Stimulated activated CD4-positive, alpha-beta T cell treated with anti-CD3 and anti-CD28 coated beads, Interleukin-15, amount 100 ng/mL, for 1 hour (primary cell): ENCODE results near the gene BIVM.
A peak's percentile ranks its signal among the peaks of the same experiment; 100 is the strongest.

Experiments
- DNase-seq, 2 donors: peaks; one replicate each; pipeline ENCODE4 v3.0.0-alpha.2; 2020; ENCODE audit warnings: low read depth in 1 of 2, low spot score in 1 of 2

BIVM gene

DNA sequence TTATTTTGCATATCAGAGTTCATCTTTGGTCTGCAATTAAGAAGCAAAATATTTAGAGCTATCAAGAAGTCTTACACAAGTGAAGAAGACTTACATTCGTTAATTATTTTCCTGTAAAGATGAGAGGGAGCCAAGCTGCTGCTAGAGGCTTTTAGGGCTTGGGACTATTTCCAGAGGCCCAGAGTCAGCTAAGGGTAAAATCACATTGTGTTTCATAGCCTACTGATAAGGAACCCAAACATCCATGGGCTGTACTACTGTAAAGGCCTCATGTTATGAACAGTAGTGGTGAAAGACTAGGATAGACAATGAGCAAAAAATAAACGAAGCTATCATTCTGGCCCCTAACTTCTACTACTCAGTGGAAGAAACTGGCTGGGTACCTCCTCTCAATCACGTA lies 14.4 kb upstream of the BIVM start:
- no peak for DNase-seq

DNA sequence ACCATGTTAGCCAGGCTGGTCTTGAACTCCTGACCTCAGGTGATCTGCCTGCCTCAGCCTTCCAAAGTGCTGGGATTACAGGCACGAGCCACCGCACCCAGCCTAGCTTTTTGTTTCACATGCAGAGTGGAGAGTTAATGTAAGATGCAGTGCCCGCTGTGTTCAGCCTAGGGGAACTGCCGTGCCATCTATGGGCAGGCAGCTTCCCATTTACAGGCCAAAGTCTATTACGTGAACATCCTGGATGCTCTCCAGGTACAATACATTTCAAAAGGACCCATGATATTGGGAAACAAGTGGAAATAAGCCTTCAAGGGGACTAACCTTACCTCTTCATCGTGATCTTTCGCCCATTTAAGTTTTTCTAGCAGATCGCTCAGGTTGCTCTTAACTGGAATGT lies 10.2 kb upstream of the BIVM start:
- DNase-seq, result no peak

DNA sequence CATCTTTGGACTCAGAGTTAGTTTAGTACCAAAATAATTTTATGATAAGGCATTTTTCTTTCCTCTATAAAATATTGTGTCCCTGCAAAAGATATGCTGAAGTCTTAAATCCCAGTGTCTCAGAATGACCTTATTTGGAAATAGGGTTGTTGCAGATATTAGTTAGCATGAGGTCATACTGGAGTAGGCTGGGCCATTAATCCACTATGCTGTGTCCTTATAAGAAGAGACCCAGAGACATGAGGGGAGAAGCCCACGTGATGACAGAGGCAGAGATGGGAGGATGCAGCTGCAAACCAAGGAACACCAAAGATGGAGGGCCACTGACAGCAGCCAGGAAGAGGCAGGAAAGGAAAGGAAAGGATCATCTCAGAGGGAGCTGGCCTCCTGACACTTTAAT lies 6.5 kb upstream of the BIVM start:
- no peak for DNase-seq

DNA sequence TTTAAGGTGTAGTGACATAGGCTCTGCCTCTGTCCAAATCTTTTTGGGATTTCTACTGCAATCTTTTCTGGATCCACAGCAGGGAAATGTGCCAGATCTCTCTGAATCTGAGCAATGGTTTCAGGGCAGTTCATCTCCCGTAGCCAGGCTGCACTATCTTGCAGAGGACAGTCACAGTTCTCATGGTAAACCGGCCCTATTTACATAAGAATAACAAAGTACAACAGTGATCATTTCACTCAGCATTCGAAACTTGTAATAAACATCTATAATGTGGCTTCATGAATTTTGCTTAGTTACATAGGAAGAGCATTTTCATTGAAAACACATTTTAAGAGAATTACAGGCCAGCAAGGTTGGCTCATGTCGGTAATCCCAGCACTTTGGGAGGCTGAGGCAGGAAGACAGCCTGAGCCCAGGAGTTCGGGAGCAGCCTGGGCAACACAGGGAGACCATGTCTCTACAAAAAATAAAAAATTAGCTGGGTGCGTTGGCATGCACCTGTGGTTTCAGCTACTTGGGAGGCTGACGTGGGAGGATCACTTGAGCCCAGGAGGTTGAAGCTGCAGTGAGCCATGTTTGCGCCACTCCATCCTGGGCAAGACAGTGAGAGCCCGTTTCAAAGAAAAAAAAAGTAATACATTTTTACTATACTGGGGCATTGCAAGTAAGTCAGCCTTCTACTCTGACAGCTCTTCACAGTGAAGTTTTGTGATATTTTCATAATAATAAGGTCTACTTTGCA lies 5.1 kb upstream of the BIVM start:
- DNase-seq, result no peak

DNA sequence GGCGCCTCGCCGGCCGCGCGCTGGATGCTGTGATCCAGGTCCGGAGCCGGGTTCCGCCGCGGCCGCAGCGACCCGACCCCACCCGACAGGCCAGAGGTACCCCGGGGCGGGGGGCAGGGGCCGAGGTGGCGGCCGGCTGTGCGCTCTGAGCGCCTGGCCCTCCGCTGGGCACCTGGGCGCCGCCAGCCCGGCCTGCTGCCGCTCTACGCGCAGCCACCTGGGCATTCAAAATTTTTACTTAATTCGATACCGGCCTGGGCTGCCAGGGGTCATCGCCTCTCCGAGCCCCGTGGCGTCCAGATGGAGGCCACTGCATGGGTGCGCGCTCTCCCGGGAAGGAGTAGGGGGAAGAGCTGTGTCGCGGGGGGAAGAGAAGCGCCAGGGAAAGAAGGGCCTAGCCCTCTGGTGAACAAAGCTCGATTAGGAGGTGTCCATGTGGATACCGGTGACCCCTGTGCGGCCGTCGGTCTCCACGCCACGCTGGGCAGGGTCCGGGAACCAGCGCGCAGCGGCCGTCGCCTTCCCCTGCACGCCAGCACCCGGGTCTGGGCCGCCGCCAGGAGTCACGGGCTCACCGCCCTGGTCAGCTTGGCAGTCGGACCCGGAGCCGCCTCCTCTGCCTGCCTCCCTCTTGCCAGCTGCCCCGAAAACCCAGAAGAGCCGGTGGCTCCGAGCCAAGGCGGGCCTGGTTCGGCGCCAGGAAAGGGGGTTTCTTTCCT lies 666 bp downstream of the BIVM start:
- no peak for DNase-seq

DNA sequence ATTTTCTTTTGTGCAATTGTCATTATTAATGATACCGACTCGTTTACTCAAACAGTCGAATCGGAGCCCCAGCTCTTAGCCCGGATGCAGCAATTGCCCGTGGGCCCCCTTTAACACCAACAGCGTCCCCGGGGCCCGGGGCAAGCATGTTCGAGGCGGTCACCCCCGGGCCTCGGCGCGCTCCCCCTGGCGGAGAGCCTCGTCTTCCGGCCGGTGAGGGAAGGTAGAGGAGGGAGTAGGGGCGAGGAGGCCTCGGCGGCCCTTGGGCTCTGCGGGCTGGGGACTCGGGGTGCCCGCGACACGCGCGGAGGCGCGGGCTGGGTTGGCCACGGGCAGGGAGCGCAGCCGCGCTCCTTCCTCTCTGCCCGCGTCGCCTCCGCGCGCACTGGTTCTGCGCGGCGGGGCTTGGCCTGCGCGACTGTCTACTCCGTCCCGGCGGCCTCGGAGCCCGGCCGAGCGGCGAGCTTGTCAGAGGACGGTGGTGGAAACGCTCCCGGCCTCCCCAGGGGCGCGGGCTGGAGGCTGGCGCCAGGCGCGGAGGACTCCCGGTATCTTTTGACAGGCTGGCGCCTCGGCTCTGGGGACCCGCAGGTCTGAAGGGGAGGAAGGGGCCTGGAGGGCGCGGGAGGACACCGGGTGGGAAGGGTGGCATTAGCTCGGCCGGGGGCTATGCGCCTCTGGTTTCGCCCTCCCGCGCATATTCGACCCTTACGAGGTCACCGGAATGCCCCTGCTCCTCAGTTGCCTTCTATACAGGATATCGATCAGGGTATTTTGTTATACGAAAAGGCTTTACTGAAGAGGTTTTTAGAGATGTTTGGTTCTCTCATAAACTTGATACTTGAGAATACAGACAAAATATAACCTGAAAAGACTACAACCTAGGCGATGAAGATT lies 1.5 kb downstream of the BIVM start:
- peak; percentile 67 to 78 for DNase-seq

DNA sequence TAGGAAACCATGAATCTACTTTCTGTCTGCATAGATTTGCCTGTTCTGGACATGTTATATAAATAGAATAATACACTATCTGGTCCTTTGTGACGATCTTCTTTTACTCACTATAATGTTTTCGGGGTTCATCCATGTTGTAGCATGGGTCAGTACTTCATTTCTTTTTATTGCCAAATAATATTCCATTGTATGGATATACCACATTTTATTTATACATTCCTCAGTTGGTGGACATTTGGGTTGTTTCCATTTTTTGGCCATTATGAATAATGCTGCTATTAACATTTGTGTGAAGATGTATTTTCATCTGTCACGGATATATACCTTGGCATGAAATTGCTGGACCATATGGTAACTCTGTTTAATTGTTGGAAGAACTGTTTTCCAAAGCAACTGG lies 6.8 kb downstream of the BIVM start:
- no peak for DNase-seq

DNA sequence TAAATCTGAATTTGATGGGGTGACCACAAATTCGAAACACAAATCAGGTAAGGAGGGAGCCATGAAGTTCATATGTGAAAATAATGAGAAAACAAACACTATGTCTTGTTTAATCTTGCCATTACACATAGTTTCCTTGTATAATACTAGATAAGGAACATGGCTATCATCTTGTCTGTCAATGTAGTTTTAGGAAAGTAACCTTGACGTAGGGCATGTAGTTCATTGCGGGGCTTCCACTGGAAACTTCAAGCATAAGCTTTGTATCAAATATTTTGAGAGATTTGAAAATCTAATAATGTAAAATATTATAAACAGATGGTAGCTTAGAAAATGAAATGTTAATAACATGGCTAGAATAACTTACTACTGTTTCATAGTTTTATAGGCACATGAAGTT lies 8.8 kb downstream of the BIVM start:
- no peak for DNase-seq

DNA sequence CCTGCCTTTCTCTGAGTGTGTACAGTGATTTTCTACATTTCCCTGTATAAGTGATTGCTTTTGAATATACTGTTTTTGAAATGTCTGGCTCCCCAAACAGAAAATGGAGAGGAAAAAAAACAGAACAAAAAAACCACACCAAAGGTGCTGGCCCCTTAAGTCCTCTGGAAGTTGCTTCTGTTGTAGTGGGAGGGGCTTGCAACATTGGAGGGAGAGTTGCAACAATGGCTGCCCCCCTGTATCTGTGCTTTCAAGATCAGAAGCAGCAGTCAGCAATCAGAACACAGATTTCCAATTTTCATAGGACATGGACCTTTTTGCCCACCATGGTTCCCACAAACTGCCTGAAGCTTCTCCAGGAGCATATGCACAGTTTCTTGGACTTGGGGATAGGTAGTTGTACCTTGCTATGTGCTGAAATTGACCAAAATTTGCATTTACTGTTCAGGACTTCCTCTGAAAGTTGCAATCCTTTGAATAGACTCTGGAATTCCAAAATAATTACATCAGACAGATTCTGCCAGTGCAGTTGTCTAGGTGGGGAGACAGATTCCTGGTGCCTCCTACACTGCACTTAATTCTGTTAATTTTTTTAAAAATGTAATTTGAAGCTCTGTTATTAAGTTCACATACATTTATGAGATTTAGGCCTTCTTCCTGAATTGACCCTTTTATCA lies 13.8 kb downstream of the BIVM start:
- DNase-seq, result no peak

DNA sequence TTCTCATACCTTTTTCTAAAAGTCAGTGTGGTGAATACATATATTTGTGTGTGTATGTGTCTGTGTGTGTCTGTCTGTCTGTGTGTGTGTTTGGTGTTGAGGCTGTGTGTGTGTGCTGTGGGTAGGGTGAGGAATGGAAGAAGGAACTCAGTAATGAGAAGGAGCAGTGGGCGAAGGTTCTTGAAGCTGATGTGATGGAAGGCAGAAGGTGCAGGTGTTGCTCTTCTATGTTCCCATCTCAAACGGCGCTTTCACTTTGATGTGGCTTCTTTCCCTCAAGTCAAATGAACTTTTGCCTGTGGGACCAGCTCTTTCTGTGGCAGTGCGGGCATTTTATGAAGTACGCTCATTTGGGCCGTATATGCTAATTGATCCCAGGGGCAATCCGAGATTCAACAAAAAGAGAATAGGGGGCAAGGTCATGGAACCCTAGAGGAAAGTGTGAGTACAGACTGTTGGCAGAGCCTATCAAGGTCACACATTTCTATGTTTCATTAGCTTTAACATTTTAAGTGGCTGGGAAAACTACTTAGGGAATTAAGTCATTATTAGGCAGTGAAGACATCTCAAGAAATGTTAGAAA lies 15.2 kb downstream of the BIVM start:
- no peak for DNase-seq

DNA sequence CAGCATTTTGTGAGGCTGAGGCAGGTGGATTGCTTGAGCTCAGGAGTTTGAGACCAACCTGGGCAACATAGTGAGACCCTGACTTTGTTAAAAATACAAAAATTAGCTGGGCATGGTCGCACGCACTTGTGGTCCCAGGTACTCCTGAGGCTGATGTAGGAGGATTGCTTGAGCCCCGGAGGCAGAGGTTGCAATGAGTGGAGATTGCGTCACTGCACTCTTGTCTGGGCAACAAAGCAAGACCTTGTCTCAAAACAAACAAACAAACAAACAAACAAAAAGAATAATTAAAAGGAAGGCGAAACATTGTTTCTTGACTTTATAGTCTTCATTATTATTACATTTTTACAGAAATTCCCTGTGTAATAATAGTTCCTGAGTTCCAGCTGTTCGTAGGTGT lies 15.9 kb downstream of the BIVM start:
- DNase-seq, result no peak

DNA sequence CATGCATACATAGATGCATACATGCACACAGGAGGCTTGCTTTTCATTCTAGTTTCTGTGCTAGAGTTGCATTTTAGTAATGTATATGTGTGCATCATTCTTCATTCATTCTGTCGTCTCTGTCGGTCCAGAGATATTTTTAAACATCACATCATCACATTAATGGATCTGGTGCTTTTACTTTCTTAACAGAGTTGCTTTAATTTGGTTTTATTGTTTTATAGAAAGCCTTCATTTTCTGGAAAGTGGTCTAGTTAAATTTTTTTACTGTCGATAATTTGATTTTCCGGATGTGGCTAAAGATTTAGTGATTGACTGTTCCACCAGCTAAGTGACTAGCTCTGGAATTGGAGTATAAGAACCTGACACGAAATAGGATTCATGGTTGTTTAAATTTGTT lies 16.9 kb downstream of the BIVM start:
- DNase-seq, result no peak

DNA sequence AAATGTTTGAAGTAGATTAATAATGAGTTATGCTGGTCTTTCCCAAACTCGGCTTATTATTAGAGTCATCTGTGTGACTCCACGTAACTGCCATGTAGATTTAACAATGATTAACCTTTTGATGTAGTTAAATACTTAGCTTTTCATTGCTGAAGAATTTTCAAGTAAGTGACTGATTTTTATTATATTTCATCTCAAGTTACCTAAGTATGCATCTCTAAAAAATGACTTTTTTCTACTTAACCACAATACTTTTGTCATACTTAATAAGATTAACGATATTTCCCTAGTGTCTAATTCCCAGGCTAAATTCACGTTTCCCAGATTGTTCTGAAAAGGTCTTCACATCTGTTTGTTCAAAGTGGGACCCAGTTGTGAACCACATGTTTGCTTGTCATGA lies 17.8 kb downstream of the BIVM start:
- no peak for DNase-seq

DNA sequence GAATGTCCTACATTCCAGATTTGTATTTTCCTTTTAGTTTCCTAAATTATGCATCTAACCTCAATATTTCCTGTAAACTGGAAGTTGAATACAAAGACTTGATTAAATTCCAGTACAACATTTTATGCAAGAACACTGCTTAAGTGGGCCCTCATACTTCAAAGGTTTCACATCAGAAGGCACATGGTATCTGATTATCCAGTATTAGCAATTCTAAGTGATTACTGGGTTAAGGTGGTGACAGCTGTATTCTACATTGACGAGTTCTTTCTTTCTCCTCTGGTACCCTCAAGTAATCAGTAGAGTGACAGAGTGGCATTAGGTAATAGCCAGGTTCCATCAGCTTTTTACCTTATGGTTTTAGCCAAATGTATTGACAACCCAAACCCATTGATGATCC lies 18.3 kb downstream of the BIVM start:
- DNase-seq, result no peak

DNA sequence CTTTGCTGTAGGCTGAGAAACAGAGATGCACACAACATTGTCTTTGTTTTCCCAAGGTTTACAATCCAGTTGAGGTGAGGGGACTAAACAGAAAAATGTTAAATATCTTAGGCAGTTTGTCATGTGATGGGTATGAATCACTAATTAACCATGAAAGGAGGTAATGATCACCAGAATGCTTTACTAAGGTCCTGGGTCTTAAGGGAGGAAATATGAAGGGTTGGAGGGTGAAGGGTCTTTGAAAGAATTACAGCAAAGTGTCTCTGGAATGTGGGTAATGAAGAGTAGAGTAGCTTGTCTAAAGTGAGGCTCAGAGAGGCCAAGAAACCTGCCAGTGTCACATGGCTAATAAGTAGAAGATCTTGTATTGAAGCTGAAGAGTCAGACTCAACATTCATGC lies 19.0 kb downstream of the BIVM start:
- DNase-seq, result no peak

DNA sequence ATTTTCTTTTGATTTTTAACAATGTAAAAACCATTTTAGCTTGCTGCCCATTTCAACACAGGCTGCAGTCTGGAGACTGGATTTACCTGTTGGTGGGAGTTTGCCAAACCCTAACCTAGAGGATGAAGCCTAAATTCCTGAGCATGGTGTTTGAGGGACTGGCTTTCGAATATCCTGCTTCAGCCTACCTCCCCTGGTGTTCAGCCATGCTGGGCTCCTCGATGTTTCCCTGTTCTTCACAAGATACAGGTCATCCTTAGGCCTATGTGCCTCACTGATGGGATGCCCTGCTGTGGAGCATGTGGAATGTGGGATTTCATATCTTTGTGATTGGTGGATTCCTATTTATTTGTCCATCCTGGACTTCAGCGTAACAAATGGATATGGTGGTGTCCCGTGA lies 26.5 kb downstream of the BIVM start:
- no peak for DNase-seq

DNA sequence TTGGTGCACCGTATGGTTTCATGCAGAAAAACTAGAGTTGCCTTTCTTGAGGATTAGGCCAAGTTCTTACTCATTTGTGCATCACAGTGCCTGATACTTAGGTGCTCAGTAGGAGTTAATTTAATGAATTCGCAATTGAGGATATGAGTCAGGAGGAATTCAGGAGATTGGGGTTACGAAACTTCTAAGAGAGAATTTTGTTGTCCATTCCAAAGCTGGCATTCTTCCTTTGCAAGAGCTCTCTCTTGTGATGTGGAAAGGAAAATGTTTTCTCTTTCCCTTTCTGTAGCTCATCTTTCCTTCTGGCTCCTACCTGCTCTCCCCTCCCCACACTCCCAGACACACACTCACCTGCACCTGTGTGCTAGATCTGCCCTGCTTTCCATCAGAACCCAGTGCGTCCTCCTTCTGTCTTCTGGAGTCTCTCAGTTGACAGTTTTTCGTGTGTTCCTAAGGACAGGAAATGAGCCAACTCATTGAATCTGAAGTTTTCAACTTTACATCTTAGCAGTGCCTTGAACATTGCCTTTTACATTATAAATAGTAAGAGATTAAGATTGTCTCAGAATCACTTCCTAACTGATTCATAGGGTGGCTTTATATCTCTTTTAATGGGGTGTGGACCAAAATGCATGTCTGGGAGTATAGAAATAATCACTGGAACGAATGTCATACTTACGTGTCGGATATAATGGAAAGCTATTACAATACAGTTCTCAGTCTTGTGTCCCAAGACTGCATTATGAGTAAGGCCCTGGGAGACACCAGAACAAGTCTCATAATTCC lies 27.2 kb downstream of the BIVM start:
- DNase-seq, result no peak

DNA sequence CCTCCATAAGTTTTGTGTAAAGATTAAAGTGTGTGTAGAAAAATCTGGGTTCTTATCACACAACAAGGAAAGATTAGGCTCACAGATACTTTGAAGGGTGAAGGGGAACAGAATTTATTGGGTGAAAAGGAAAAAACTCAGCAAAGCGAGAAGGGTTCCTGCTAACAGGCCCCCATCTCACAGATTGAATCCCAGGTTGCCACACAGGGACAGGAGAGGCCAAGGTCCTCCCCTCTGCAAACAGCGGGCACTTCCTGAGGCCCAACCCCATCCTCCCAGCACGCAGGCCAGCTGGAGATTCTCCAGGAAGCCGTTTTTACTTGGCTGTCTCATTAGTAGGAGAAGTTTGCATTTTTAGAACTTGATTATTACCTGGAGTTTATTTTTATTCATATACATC lies 31.7 kb downstream of the BIVM start:
- DNase-seq, result no peak

DNA sequence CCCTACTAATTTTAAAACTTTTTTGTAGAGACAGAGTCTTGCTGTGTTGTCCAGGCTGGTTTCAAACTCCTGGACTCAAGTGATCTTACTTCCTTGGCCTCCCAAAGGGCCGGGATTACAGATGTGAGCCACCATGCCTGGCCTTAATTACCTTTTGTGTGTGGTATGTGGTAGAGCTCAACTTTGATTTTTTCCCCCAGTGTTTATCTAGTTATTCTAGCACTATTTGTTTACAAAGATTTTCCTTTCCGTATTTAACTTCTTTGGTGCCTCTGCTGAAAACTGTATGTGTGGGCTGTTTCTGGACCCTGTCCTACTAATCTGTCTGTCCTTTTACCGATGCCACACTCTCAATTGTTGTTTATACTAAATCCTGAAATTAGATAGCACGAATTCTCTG lies 37.6 kb downstream of the BIVM start:
- DNase-seq, result no peak

DNA sequence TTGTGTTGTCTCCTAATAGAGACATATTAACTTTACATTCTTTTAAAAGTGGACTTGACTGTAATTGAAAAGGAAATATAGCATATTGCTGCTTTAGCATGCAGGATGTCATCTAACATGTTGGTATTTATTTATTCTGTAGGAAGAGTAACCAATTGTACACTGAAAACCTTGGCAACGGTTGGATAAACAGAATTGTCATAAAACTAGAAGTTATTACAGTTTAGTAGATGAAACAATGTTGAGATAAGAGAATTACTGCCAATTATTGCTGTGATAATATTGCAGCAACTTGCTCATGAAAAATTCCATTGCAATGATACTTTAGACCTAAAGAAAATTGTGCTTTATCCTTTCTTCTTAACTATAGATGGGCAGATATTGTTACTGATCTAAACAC lies 39.4 kb downstream of the BIVM start:
- no peak for DNase-seq
